GM21576 (cell line): Measurements from ENCODE around the gene TNFSF15.

ENCODE experiments used
- ATAC-seq: cut with Tn5 transposase; IDR thresholded peaks from one replicate; pipeline ENCODE4 v1.9.1; 2021; ENCODE audit warnings: mild to moderate bottlenecking, moderate library complexity; ENCODE audit not compliant: unreplicated experiment

The TNFSF15 gene

GRCh38 chr9:114805670-114806525 is at the start of gene TNFSF15:
TNFSF15 (minus strand) TSS chr9:114806039; CDS start chr9:114806012, 27 bp downstream.
- ATAC-seq, result peak; percentile 97

- ATAC-seq, result no peak
Observed at GRCh38 chr9:114855488-114855887, 49.6 kb upstream of the TNFSF15 start.

- ATAC-seq, result no peak
Observed at GRCh38 chr9:114854736-114855355, 49.0 kb upstream of the TNFSF15 start.

DNA sequence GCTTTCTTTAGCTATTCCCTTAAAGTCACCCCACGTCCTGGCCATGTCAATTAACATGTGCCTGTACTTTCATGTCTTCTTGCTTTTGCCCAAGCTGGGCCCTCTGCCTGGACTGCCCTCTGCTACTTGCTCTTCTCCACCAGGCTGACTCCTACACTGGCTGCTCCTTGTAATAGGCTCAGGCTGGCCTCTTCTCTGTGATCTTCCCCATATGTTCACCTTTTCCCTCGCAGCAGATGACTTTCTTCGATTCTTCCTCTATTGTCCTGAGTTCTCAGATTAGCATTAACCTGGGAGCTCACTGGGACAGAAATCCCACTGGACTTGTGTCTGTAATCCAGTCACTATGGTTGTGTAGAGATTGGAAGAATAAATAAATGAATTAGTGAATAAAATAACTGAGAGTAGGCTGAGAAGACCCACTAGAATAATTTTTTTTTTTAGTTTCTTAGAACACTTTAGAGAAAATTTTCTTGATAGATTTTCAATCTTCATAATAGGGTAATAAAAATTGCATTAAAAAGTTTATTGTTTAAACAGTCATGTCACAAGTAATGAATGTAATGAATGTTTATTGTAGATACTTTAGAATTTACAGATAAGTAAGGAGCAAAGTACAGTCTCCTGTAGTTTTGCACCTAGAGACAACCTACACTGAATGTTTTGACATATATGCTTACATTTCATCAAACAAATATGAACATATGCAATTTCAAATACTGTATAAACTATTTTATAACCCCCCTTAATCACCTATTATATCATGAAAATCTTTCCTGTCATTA is 47.4 kb upstream of the TNFSF15 start:
- ATAC-seq, result no peak

DNA sequence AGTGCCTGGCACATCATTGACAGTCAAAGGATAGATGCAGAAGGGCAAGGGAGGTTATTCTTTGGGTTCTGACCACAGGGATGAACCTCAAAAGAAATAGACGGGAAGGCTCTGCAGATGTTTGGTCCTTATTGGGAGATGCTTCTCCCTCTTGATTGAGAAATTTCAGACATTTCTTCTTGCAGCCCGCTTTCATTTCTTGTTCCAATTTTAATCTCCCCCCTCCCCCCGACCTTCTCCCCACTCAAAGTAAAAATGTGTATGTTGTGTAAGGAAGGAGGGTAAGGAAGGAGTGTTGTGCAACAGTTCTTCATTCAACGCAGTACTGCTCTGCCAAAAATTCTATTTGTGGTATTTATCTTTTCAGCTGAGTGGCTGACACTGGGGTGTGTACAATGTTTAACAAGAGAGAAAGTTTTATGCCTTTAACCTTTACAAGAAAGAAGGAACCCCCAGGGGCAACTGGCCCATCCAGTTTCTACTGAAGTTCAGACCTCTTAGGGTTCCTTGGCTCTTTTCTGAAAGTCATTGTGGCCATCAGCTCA is 46.3 kb upstream of the TNFSF15 start:
- ATAC-seq, result no peak

- no peak for ATAC-seq
Observed at GRCh38 chr9:114851306-114851705, 45.5 kb upstream of the TNFSF15 start.

GRCh38 chr9:114850871-114851270 is 45.0 kb upstream of the TNFSF15 start:
- no peak for ATAC-seq

GRCh38 chr9:114849450-114849849 is 43.6 kb upstream of the TNFSF15 start:
- no peak for ATAC-seq

- no peak for ATAC-seq
Observed at GRCh38 chr9:114847492-114848417, 41.9 kb upstream of the TNFSF15 start.

GRCh38 chr9:114845373-114845772 is 39.5 kb upstream of the TNFSF15 start:
- ATAC-seq, result no peak

- no peak for ATAC-seq
Observed at GRCh38 chr9:114844766-114845165, 38.9 kb upstream of the TNFSF15 start.

GRCh38 chr9:114837923-114838322 is 32.1 kb upstream of the TNFSF15 start:
- ATAC-seq, result no peak

DNA sequence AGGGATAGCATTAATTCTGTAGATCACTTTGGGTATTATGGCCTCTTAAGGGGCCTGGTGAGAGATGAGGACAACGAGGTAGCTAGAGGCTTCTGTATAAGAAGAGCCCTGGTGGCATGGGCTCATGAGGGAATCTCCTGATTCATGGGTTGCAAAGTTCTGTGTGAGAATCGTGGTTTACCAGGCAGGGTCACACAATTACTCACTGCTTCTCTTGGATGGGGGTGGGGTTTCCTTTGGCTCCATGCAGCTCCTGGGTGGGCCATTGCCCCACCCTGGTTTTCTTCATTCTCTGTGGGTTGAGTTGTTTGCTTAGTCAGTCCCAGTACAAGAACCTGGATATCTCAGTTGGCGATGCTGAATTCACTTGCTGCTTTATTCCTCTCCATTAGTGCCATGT is 30.9 kb upstream of the TNFSF15 start:
- no peak for ATAC-seq

GRCh38 chr9:114834386-114834785 is 28.5 kb upstream of the TNFSF15 start:
- no peak for ATAC-seq

DNA sequence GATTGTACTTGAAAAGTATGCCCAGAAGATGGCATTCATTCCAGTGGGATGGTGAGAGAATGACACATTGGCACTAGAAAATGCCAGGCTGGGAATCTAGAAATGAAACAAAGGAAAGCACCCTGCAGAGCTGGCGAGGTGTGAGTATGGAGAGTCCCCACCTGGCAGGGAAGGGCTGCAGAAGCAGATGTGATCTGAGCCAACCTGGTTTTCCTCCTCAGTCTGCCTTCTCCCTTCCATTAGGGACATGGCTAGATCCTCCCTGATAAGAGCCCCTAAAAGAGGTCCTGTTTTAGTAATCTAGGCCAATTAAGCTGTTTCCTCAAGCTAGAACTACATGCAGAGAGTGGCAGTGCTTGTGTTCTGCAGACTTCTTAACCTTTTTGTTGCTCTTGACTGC is 24.7 kb upstream of the TNFSF15 start:
- ATAC-seq, result no peak

DNA sequence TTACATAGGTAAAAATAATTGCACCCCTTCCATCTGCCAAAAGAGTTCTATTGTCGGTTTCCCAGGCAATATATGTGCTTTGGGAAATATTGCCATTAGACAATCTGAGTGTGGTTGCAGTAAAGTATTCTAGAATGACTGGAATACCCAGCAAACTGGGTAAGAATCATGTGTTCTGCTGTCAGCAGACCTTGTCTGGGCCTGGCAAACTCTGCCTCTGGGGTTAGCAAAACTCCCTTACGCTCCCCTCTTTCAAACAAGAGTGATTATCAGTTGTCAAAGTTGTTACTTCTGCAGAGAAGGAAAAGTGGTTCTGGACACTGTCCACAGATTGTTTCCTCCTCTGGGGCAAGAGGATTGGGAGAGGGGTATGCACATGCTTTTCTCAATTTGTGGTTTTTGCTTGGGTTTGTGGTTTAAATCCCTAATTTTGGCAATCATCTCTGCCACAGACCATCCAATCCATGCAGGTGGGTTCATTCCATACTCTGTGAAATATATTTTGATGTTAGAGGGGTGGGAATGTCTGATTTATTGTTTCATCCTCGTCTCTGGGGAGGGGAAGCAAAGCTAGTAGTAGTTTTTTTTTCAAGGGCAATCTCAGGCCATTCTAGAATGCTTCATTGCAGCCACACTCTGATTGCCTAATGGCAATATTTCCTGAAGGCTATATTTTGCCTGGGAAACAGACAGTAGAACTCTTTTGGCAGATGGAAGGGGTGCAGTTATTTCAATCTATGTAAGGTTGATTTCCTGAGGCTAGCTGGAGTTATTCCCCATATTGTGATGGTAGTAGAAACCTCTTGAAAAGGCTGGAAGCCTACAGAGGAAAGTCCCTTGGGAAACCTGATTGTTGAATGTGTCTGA is 24.0 kb upstream of the TNFSF15 start:
- ATAC-seq, result no peak

GRCh38 chr9:114828303-114828650 is 22.4 kb upstream of the TNFSF15 start:
- no peak for ATAC-seq

DNA sequence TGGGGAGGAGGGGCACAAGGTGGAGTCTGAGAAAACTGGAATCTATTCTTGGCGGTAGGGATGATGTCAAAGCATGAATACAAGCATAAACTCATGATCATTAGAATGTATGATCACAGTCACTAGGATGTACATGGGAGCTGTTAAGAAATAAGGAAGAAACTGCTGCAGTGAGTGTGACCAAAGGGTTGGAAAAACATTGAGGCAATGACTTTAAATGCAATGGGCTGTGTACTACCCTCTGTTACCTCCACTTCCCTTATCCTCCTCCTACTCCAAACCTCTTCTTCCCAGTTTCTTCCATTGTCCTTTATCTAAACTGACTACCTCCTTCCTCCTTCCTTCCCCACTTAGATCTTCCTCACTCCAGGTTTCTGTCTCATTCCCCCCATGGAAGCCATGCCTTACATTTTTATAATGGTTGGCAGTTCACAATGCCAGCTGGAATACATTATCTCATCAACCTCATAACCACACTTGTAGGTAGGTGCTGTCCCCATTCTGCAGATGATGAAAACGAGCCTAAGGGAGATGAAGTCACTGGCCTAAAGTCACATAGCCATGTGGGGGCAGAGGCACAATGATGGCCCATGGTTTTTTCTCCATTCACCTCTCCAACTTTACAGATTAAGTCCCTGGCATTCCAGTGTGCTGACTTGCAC is 21.9 kb upstream of the TNFSF15 start:
- ATAC-seq, result no peak

- no peak for ATAC-seq
Observed at GRCh38 chr9:114826431-114826830, 20.6 kb upstream of the TNFSF15 start.
